ENCODE data around the gene SYVN1.
A peak's percentile ranks its signal among the peaks of the same experiment; 100 is the strongest.

Gene SYVN1

GRCh38 chr11:65084598-65085375, 49.5 kb downstream of the SYVN1 start:
- peak overlapping the region; percentile 82 for H3K27ac ChIP-seq
- no peak for TF ChIP-seq CTCF (conservative IDR thresholded peaks at IDR 0.05)

- no peak for TF ChIP-seq CTCF (conservative IDR thresholded peaks at IDR 0.05)
- H3K27ac ChIP-seq: peak within 1 kb of the TSS; percentile 82
Measured at GRCh38 chr11:65083834-65084597, 50.3 kb downstream of the SYVN1 start, which contains the start of the genes CDCA5 and ZFPL1. TSS of gene CDCA5 (minus strand) at chr11:65084040. CDS start at chr11:65083978, 62 bp downstream. TSS of gene ZFPL1 (plus strand) at chr11:65084222. CDS start at chr11:65084699, 477 bp downstream.

- no peak for TF ChIP-seq CTCF (conservative IDR thresholded peaks at IDR 0.05)
Measured at GRCh38 chr11:65083134-65083833, 51.0 kb downstream of the SYVN1 start.

GRCh38 chr11:65078786-65079342, 55.5 kb downstream of the SYVN1 start:
- no peak for TF ChIP-seq CTCF (conservative IDR thresholded peaks at IDR 0.05)
- H3K27ac ChIP-seq: peak overlapping the region; percentile 41

More at GRCh38 chr11:65083134-65083833, 51.0 kb downstream of the SYVN1 start:
- peak overlapping the region; percentile 82 for H3K27ac ChIP-seq

- TF ChIP-seq CTCF (conservative IDR thresholded peaks at IDR 0.05): peak; percentile 98
- H3K27ac ChIP-seq: peak overlapping the region; percentile 41
Measured at GRCh38 chr11:65078151-65078550, 56.2 kb downstream of the SYVN1 start.

GRCh38 chr11:65077451-65077850, 56.9 kb downstream of the SYVN1 start:
- TF ChIP-seq CTCF (conservative IDR thresholded peaks at IDR 0.05): no peak

More at GRCh38 chr11:65077451-65077850, 56.9 kb downstream of the SYVN1 start:
- peak overlapping the region; percentile 41 for H3K27ac ChIP-seq
